HG03066 (cell line): ENCODE results near the gene PRC1.

Source experiments
- ATAC-seq: cut with Tn5 transposase; IDR thresholded peaks from one replicate; pipeline ENCODE4 v1.9.1; 2021; ENCODE audit warnings: low read depth; ENCODE audit not compliant: unreplicated experiment

Gene PRC1

DNA sequence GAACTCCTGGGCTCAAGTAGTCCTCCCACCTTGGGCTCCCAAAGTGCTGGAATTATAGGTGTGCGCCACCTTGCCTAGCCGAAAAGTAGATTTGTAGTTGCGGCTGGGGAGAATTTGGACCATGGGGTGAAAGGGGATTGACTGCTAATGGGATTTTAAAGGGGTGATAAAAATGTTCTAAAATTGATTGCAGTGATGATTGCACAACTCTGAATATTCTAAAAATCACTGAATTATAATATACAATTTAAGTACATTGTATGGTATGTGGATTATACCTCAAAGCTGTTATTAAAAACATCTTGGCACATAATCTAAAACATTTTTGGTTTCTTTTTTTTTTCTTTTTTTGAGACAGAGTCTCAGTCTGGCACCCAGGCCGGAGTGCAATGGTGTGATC lies 3.9 kb downstream of the PRC1 start:
- ATAC-seq = no peak

DNA sequence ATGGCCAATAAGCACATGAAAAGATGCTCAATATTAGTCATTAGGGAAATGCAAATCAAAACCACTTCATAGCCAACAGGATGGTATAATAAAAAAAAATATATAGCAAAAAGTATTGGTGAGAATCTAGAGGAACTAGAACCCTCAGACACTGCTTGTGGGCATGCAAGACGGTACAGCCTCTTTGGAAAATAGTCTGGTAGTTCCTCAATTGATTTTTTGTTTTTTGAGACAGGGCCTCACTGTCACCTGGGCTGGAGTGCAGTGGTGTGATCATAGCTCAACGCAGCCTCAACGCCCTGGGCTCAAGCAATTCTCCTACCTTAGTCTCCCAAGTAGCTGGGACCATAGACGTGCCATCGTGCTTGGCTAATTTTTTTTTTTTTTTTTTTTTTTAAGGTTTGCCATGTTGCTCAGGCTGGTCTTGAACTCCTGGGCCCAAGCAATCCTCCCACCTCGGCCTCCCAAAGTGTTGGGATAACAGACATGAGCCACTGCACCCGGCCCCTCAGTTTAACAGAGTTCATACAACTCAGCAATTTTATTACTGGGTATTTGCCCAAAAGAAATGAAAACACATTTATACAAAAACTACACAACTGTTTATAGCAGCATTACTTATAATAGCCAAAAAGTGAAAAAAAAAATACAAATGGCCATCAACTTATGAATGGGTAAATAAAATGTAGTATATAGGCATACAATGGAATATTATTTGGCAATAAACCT lies 5.1 kb downstream of the PRC1 start:
- ATAC-seq = no peak

DNA sequence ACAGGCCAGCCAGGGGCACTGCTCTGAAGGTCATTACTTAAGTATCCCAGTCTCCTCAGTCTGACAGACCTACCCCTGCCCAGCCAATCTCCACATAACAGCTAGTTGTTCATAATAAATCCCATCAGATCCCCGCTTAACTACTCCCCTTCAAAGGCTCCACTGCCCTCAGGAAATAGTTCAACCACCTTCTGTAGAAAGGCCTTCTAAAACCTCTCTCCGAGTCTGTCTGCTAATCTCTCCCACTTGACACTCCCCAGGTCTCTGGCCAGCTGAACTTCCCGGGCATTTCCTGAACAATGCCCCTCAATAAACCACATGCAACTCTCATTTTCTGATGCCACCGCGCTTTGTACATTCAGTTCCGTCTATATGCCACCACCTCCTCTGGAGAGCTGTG lies 6.0 kb downstream of the PRC1 start:
- no peak for ATAC-seq

DNA sequence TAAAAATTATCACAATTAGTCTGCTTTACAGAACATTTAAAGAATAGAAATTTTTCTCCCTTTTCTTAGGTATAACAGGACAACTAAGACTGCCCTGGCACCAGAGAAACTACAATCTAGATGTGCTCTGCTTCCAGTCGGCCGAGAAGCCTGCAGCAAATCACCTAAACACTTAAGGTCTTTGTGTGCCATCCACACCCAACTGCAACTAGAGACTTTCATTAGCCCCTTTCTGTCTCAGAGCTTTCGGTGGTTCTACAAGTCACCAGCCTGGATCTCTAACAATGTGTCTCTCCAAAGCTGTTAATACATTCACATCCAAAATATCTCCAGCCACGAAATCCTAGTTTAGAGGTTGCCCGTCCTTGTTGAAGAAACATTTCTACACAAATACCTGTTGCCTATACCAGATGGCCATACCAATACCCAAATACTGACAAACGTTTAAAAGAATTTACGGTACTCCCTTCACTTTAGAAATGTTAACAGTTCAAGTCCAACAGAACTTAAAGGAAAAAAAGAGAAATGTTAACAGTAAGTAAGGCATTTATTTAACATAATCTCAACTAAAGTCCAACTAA lies 6.7 kb downstream of the PRC1 start:
- ATAC-seq = no peak

DNA sequence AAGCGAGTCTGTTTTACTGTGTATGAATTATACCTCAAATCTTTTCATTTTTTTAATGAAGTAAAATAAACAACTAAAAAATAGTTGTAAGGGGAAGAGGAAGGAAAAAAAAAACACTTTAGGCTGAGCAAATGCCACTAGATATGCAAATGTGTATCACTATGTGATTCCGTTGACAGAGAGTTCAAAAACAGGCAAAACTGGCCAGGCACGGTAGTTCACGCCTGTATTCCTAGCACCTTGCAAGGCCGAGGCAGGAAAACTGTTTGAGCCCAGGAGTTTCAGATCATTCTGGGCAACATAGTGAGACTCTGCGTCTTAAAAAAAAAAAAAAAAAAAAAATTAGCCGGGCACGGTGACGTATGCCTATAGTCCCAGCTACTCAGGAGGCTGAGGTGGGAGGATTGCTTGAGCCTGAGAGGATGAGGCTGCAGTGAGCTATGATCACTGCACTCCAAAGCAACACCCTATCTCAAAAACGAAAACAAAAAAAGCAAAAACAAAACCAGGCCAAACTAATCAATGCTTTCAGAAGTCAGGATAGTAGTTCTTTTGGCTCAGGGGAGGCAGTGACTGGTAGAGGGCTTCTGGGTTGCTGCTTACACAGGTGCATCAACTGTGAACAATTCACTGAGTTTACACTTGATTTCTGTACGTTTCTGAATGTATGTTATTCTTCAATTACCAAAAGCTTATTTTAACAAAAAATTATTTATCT lies 7.4 kb downstream of the PRC1 start:
- ATAC-seq = no peak

DNA sequence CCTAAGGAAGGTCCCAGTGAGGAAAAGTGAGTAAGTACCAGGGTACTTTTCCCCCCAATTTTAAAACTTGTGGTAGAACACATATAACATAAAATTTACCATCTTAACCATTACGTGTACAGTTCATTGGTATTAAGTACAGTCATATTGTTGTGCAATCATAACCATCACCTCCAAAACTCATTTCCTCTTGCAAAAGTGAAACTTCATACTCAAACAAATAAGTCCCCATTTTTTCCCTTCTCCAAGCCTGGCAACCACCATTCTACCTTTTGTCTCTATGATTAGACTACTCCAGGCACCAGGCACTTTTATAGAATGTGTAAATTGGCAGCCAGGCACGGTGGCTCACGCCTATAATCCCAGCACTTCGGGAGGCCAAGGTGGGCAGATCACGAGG lies 12.2 kb downstream of the PRC1 start:
- ATAC-seq = no peak

DNA sequence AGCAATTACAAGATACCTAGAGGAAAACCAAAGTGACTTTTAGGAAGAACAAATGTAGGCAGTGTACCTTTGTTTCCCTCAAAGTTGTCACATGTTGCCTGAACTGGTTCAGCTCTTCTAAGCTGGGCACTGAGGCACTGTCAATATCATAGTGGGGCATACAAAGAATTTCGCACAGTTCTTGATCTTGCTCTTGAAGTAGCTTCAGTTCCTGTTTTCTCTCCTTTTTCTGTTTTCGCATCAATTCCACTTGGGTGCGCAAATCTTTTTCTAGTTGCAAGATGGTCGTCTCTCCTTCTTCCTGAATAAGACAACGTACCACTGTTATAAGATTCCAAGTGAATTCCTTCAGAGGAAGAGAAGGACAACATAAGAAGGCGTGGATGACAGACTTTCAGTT lies 12.7 kb downstream of the PRC1 start:
- ATAC-seq = peak; percentile 77

DNA sequence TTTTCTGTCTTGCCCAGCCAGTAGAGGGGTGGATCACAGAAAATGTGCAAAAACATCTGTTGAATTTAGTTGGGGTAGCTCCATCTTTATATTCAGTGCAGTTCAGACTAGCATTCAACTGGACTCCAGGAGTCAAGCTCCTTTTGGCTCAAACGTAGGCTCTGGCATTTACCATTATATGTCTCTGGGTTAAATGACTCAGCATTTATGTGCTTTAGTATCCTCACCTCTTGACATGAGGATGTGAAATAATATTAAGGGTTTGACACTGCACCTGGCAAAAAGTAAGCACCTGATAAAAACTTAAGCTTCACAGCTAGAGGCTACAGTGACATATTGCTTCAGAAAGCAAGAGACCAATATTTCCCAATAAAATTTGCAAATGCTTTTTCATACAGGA lies 14.8 kb downstream of the PRC1 start:
- no peak for ATAC-seq

DNA sequence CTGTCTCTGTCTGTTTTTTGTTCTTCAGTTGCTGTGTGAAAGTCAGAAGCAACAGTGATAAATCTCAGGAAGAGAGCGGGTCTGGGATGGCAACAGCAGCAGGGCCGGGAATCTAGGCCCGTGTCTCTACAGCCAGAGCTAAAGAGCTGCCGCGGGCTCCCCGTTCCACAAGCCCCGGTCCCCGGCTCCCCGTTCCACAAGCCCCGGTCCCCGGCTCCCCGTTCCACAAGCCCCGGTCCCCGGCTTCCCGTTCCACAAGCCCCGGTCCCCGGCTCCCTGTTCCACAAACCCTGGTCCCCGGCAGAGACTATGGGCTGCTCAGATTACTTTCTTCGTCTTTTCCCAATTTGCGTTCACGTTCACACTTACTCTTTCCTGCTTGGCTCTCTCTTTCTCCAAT lies 20.1 kb downstream of the PRC1 start:
- no peak for ATAC-seq

DNA sequence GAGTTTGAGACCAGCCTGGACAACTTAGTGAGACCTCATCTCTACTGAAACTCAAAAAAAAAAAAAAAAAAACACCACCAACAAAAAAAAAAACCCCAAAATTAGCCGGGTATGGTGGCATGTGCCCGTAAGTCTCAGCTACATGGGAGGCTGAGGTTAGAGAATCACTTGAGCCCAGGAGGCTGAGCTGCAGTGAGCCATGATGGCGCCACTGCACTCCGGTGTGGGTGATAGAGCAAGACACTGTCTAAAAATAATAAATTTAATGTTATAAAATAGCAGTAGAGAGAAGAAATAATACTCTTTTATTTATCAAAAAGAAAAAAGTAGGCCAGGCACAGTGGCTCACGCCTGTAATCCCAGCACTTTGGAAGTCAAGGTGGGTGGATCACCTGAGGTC lies 22.2 kb downstream of the PRC1 start:
- ATAC-seq = no peak

DNA sequence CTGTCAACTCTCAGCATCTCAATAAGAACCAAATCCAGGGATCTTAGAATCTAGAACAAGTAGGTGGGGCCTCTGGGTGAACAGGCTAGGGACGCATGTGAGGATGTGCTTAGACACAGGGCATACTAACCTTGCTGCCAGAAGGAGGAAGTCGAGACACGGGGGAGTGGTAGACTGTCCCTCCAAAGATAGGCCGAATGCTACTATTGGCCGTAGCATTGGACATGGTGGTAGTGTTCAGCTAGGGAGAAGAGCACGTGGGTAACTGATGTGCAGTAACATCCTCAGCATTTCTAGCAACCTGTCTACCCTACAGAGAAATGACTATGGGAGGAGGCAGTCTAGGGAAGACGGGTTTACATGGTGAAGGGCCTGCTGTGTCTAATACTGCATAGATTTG lies 24.1 kb downstream of the PRC1 start:
- no peak for ATAC-seq

DNA sequence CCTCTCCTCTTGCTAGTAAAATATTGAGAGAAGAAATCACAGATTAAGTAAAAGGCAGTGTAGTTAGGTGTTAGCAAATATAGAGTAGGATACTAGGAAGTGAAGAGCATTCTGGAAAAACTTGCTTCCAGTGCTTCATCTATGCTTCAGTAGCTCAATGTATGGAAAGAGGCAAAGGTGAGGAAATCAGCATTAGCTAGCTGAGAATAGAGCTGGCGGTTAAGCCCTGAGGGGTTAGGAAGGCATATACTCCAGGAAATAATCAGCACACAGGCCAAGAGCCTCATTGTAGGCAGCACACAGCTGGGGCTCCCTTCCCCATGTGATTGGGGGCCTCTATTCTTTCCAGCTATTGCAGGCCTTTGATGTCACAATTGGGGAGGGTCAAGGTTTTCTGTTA lies 25.9 kb downstream of the PRC1 start:
- no peak for ATAC-seq

DNA sequence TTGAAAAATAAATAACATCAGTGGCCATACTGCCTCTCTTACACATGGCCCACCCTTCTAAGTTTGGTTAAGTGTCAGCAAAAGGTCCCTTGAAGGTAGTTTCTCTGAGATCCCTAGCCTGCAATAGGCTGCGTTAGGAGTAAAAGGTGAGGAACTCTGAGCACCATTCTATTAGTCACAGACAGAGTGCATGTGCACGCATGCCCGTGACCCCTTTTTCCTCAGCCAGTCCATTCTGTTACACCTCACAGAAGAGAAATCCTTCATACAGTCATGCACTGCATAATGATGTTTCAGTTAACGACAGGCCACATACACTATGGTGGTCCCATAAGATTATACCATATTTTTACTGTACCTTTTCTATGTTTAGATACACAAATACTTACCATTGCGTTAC lies 27.1 kb downstream of the PRC1 start:
- no peak for ATAC-seq

DNA sequence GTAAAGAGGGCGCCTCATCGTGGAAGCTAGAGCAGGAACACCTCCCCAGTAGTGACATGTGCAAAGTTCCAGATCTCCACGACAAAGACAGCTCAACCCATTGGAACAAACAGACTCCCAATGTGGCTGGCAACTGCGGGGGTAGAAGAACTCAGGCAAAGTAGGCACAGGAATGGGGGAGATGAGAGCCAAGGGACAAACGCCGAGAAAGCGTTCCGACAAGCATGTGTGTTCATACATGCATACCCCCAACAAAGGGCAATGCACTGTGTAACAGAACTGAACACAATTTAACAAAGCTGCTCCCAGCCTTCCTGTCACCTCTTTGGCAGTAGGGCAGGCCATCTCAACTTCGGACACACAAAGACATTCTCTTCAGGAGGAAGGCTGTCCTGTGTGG lies 28.1 kb downstream of the PRC1 start:
- no peak for ATAC-seq

DNA sequence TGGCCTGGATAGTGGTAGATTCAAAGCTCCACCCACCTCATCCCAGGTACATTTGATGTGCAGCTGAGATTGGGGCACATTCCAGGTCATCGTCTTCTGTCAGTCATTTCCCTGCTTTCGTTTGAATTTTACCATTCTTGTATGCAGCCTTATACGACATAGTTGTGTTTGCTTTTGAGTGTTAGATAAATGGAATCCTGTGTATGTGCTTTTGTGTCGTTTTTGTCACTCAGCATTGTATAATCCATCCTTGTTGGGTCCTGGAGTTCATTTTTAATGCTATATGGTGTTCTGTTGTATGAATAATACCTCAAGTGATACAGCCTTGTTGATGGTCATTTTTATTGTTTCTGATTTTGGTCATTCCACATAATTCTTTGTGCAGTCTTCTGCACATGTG lies 32.3 kb downstream of the PRC1 start:
- ATAC-seq = no peak

DNA sequence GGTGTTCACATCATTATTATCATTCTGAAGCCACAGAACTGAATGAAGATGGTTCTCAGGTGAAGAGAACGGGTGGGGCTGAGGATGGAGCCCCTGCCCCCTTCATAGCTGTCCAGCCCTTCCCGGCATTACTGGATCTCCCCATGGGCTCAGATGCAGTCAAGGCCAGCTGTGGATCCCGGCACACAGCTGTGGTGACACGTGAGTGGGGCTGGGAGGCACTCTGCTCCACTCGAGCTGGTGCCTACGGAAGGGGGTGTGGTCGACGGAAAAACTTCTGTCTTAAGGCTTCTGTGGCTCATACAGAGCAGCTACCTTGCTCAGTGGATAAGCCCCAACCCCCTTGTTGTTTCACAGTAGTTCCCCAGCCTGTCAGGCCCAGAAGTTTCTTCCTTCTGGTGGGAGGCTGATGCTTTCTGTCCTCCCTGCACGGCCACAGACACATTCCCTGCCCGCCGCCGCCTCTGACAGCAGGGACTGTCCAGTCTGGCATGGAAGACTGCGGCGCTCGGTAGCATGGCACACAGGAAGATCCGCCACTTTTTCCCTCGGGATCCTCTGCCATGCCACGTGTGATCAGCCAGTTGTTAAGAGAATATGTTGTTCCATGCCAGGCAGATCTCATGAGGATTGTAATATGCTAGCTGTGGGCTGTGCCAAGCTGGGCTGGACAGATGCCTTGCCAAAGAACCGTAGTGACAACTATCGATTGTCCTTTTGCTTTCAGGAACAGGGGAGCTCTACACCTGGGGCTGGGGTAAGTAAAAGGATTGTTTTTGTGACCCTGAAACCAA lies 33.8 kb downstream of the PRC1 start:
- ATAC-seq = no peak

DNA sequence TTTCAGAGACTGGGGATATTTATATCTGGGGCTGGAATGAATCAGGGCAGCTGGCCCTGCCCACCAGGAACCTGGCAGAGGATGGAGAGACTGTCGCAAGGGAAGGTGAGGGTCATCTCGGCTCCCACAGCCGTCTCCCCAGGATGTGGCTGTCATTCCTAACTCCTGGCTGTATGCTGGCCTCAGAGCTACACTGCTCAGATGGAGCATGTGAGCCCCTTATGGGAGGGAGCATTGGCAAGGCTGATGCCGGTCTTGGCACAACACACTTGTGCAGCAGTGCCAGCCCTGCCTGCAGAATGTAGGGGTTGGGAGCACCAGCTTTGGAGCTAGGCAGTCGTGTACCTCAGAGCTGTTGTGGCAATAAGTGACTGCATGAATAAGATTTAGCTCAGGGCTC lies 34.4 kb downstream of the PRC1 start:
- ATAC-seq = no peak

DNA sequence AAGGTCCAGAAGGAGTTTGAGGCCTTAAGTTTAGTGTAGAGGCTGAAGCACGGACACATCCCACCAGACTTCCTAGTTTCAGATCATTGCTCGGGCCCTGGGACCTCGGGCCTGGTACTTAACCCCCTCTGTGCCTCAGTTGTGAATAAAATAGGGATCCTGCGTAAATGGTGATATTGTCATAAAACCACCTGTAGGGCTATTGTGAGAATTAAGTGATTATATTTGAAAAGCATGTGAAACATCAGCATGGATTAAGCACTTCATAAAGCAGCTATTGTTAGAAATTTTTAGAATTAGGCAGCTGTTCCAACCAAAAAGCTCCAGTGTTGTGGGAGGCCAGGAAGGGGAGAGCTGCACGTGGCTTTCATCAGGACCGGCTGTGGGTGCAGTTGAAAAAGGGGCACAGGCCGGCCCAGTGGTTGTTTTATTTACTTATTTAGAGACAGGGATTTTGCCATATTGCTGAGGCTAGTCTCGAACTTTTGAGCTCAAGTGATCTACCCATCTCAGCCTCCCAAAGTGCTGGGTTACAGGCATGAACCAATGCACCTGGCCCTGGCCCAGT lies 35.2 kb downstream of the PRC1 start:
- ATAC-seq = no peak

DNA sequence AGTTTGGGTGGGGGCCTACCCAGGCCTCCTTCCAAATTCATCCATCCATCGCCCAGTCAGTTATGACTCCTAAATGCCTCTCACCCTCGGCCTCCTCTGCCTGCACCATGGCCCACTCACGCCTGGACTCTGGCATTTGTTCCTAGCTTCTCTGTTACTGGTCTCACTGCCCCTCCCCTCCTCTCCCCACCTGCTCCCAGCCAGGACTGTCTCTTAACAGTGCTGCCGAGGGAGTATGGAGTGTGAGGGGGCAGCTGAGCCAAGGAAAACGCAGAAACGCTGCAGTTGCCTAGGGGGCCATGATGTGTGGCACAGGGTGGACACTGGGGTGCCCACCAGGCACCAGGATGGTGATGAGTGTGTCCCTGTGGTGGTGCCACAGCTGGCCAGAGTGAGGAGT lies 36.5 kb downstream of the PRC1 start:
- no peak for ATAC-seq

DNA sequence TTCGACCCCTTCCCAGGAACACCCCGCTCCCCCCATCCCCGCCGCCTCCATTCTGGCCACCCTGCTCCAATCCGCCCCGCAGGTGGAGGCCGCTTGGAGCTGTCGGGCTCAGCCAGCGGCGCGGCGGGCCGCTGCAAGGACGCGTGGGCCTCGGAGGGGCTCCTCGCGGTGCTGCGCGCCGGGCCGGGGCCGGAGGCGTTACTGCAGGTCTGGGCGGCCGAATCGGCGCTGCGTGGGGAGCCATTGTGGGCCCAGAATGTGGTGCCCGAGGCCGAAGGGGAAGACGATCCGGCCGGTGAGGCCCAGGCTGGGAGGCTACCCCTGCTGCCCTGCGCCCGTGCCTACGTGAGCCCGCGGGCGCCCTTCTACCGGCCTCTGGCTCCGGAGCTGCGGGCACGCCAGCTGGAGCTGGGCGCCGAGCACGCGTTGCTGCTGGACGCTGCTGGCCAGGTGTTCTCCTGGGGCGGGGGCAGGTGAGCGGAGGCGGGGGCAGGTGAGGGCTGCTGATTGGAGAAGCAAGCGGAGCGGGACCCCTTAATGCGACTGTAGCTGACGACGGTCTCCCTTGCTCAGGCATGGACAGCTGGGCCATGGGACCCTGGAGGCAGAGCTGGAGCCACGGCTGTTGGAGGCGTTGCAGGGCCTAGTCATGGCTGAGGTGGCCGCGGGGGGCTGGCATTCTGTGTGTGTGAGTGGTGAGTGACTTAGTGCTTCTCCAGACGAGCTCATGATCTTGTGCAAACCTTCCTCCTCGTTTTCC lies 37.1 kb downstream of the PRC1 start:
- ATAC-seq = no peak
